HG02840 (cell line): ENCODE data around the gene TRPV6.

ENCODE experiments used
- ATAC-seq: cut with Tn5 transposase; IDR thresholded peaks from one replicate; pipeline ENCODE4 v1.9.1; 2021; ENCODE audit warnings: mild to moderate bottlenecking, moderate library complexity, moderate number of reproducible peaks; ENCODE audit not compliant: unreplicated experiment, low FRiP score

Gene TRPV6

GRCh38 chr7:142908921-142909890 is 23.7 kb upstream of the TRPV6 start:
- no peak for ATAC-seq

- ATAC-seq, result no peak
Observed at GRCh38 chr7:142908290-142908689, 22.7 kb upstream of the TRPV6 start.

GRCh38 chr7:142906643-142907042 is 21.1 kb upstream of the TRPV6 start:
- no peak for ATAC-seq

GRCh38 chr7:142905759-142906158 is 20.2 kb upstream of the TRPV6 start:
- no peak for ATAC-seq

GRCh38 chr7:142904128-142904527 is 18.6 kb upstream of the TRPV6 start:
- ATAC-seq, result no peak

- ATAC-seq, result no peak
Observed at GRCh38 chr7:142901426-142902259, 16.1 kb upstream of the TRPV6 start.

- no peak for ATAC-seq
Observed at GRCh38 chr7:142899661-142900060, 14.1 kb upstream of the TRPV6 start.

- no peak for ATAC-seq
Observed at GRCh38 chr7:142898377-142899170, 13.0 kb upstream of the TRPV6 start.

GRCh38 chr7:142897691-142898090 is 12.1 kb upstream of the TRPV6 start:
- ATAC-seq, result no peak

- no peak for ATAC-seq
Observed at GRCh38 chr7:142896741-142897379, 11.3 kb upstream of the TRPV6 start.

GRCh38 chr7:142896151-142896550 is 10.6 kb upstream of the TRPV6 start:
- no peak for ATAC-seq

GRCh38 chr7:142894985-142895593 is 9.5 kb upstream of the TRPV6 start:
- no peak for ATAC-seq

- no peak for ATAC-seq
Observed at GRCh38 chr7:142894112-142894984, 8.8 kb upstream of the TRPV6 start.

GRCh38 chr7:142892951-142893350 is 7.4 kb upstream of the TRPV6 start:
- no peak for ATAC-seq

- ATAC-seq, result no peak
Observed at GRCh38 chr7:142891490-142892082, 6.0 kb upstream of the TRPV6 start.

GRCh38 chr7:142890874-142891485 is 5.4 kb upstream of the TRPV6 start:
- ATAC-seq, result no peak

GRCh38 chr7:142889816-142890215 is 4.3 kb upstream of the TRPV6 start:
- ATAC-seq, result no peak
